SK-N-SH treated with all-trans-retinoic acid at 6 μM for 48 hours (cell line): ENCODE results near the gene UTP4.

Source experiments
- GLIS3 ChIP-seq: fragments of 250-450 bp; sonication (Bioruptor Pico); IDR thresholded peaks from 2 replicates; pipeline ENCODE4 v1.5.0; 2020; ENCODE audit warnings: mild to moderate bottlenecking, moderate library complexity
- ZFP30 ChIP-seq: fragments of 450-650 bp; formaldehyde crosslinking; IDR thresholded peaks from 2 replicates; pipeline ENCODE4 v1.5.0; 2022; ENCODE audit warnings: mild to moderate bottlenecking, moderate library complexity

- TF ChIP-seq GLIS3 (CRISPR knock-in tag): no peak
- TF ChIP-seq ZFP30 (CRISPR knock-in tag): no peak
Measured at GRCh38 chr16:69110406-69110805, 22.0 kb upstream of the UTP4 start.
